HG03039 (cell line): Measurements from ENCODE around the gene ANKRD34A.
"Not testable (repeated sequence)": the region's sequence is repeated elsewhere in the genome, so short reads cannot be mapped to it uniquely, and the experiment has no call there.

Experiments used
- ATAC-seq: cut with Tn5 transposase; IDR thresholded peaks from one replicate; pipeline ENCODE4 v1.9.1; 2021; ENCODE audit warnings: mild to moderate bottlenecking, moderate library complexity; ENCODE audit not compliant: unreplicated experiment

The ANKRD34A gene

DNA sequence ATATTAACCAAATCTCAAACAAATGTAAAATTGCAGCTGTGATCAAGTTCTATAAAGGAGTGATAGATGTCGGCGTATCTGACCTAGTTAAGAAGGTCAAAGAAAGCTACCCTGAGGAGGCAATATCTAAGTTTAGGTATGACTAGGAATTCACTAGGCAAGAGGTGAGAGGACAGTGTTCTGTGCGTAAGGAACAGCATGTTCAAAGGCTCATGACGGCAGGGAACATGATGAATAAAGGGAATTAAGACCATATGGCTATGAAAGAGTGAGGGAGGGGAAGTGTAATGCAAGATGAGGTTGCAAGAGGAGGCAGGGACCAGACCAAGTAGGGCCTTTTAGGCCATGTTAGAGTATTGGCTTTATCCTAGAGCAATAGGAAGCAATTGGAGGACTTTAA is 15.2 kb downstream of the ANKRD34A start:
- no peak for ATAC-seq

DNA sequence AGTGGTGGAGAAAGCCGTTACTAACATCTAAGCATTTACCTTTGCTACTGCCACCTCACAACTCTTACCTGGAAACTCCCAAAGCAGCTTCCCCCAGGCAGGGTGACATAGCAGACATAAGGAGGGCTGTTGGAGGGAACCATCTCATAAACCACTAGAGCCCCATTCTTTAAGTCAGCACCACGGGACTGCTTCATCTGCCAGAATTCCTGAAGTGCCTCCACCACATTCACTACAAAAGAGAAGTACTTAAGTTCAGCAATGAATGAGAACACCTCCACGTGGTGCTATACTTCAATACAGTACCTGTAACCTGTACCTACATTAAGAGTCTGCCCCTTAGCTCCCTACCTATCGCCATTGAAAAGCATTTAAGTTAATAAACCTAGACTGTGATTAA is 16.8 kb downstream of the ANKRD34A start:
- no peak for ATAC-seq

- ATAC-seq = no peak
Measured at GRCh38 chr1:145946477-145946986, 17.8 kb downstream of the ANKRD34A start.

- no peak for ATAC-seq
Measured at GRCh38 chr1:145944532-145944931, 19.8 kb downstream of the ANKRD34A start.

- no peak for ATAC-seq
Measured at GRCh38 chr1:145942871-145943270, 21.5 kb downstream of the ANKRD34A start.

GRCh38 chr1:145942405-145942804 is 22.0 kb downstream of the ANKRD34A start:
- no peak for ATAC-seq

- no peak for ATAC-seq
Measured at GRCh38 chr1:145937436-145937835, 26.9 kb downstream of the ANKRD34A start.

DNA sequence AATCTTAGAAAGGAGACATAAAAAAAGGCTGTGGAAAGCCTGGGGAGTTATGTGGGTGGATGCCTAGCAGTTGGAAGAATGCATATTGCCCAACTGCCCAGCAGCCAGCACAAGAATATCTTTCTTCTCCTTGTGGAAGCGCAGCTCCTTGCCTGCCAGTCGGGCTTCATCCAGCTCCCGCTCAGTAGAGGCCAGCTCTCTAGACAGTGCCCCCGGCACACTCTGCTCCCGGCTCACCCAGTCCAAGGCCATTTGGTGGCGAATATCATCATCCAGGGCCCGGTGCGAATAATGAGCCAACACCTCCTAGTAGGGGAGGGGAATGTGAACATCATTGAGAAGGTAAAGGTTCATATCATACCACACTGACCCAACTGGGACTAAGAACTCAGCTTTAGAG is 28.1 kb downstream of the ANKRD34A start:
- no peak for ATAC-seq

GRCh38 chr1:145935708-145936107 is 28.7 kb downstream of the ANKRD34A start:
- no peak for ATAC-seq

DNA sequence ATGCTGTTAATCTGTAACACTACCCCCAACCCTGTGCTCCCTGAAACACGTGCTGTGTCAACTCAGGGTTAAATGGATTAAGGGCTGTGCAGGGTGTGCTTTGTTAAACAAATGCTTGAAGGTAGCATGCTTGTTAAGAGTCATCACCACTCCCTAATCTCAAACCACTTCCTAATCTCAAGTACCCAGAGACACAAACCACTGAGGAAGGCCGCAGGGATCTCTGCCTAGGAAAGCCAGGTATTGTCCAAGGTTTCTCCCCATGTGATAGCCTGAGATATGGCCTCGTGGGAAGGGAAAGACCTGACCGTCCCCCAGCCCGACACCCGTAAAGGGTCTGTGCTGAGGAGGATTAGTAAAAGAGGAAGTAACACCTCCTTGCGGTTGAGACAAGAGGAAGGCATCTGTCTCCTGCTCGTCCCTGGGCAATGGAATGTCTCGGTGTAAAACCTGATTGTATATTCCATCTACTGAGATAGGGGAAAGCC is 31.8 kb downstream of the ANKRD34A start:
- not testable (repeated sequence) for ATAC-seq

DNA sequence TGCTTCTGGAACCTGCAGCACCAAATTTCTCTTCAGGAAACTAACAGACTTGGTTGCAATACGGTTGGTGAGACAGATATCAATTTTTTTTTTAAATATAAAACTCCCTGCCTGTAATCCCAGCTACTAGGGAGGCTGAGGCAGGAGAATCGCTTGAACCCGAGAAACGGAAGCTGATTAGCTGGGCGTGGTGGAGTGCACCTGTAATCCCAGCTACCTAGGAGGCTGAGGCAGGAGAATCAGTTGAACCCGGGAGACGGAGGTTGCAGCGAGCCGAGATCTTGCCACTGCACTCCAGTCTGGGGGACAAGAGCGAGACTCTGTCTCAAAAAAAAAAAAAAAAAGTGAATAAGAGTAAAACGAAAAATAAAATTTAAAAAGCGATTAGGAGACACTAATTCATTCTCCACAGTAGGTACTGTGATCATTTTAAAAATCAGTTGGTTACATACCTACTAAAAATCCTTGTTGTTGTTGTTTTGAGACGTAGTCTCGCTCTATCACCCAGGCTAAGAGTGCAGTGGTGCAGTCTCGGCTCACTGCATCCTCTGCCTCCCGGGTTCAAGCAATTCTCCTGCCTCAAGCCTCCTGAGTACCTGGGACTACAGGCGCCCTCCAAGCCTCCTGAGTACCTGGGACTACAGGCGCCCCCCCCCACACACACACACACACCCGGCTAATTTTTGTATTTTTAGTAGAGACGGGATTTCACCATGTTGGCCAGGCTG is 36.3 kb downstream of the ANKRD34A start:
- ATAC-seq = no peak

DNA sequence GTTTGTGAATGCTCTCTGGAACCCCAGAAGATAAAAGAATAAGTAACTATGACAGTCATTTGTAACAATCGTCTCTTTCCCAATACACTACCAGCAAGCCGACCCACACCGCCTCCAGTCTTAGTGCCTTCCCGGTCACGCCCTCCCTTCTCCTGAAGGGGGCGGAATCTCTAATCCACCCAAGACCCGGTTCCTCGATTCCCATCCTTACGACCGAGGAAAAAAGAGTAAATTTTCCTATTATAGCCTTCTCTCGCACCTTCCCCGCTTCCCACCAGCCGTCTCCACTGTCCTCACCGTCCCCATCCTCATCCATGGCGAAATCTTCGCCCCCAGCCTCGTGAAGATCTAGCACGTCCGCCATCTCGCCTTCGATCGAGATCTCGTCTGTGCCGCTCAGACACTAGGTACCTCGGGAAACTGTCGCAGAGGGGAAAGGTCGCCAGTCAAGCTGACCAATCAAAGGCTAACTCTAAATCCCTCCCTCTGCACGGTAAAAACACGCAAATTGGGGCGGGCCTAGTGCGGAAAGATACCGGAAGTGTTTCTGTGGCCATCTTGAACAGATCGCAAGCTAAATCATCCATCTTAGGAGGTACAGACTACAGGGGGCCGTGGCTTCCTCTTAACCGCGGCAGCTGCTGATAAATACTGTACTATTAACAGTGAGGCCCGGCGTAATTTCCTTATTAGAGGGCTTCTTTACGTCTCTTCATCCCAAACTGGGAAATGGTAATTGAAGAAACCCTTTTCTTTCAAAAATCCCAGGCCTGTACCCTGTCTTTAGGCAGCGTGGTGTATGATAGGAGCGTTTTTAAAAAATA is 37.1 kb downstream of the ANKRD34A start, which contains the start of gene RBM8A:
TSS of gene RBM8A (minus strand) at position 422 of the 824 bp plus-strand sequence. CDS start at position 364, 58 bp downstream.
- peak; percentile 94 for ATAC-seq

DNA sequence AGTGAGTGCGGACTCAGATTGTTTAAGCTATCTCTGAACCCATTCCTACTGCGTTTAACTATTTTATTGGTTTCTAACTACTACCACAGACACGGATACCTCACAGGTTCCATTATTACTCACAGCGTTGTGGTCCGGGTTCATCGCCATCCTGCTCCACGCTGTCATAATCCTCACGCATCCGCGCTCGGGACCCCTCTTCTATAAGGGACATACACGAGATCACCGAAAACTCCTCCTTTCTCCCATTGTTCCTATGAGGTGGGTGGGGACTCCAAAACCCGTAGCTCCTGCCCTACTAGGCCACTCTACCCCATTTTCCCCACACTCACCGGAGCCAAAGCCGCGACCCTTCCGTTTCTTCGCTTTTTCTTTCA is 37.7 kb downstream of the ANKRD34A start:
- no peak for ATAC-seq

GRCh38 chr1:145922266-145922665 is 42.1 kb downstream of the ANKRD34A start:
- no peak for ATAC-seq

DNA sequence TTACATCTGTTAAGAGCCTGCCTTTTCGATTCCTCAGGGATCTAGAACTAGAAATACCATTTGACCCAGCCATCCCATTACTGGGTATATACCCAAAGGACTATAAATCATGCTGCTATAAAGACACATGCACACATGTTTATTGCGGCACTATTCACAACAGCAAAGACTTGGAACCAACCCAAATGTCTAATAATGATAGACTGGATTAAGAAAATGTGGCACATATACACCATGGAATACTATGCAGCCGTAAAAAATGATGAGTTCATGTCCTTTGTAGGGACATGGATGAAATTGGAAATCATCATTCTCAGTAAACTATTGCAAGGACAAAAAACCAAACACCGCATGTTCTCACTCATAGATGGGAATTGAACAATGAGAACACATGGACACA is 44.1 kb downstream of the ANKRD34A start:
- not testable (repeated sequence) for ATAC-seq

DNA sequence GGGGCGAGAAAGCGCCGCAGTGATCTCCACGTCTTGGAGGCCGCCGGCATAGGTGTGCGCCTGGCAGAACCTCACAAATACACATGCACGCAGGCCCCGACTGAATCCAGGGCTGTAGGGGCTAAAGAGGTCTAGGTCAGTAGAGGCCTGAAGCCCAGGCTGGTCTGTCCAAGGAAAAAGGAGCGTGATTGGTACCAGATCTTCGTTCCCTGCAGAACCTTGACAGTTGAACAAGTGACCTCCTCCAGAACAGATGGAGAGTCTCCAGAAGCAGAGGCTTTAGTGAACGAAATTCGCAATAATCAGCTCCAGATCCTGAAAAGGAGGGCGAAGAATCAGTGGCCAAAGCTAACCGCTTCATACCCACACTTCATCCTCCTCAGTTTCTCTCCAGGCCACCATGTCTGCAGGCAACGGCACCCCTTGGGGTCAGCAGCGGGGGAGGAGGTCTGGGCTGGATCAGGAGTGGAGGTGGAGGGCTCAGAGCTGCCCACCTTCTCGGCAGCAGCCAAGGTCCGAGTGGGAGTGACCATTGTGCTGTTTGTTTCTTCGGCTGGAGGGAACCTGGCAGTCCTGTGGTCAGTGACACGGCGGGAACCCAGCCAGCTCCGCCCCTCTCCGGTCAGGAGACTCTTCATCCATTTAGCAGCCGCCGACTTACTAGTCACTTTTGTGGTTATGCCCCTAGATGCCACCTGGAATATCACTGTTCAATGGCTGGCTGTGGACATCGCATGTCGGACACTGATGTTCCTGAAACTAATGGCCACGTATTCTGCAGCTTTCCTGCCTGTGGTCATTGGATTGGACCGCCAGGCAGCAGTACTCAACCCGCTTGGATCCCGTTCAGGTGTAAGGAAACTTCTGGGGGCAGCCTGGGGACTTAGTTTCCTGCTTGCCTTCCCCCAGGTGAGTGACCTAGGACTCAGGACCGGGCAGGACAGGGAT is 45.1 kb downstream of the ANKRD34A start:
- ATAC-seq = peak; percentile 74

- peak; percentile 78 for ATAC-seq
Measured at GRCh38 chr1:145918144-145918991, 46.0 kb downstream of the ANKRD34A start, which contains the start of gene PEX11B. Gene PEX11B, minus strand, starts transcription at chr1:145918717. Its CDS starts 29 bp downstream, at chr1:145918688.

DNA sequence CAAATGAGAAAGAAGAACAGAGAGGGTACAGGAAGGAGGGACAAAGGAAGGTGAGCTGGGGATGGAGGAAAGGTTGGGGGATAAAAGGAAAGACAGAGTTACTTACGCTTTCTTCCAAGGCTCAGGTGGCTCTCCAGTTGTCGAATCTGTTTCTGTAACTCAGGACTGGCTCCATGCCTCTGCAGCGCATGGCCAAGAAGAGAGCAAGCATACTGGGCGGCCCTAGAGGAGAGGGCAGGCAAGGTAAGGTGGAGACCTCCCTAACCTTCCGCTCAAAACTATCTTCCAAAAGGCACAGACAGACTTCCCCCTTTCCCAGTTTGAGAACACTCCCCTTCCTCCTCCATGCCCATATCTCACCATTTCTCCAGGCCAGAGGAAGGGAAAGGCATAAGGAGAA is 46.8 kb downstream of the ANKRD34A start:
- ATAC-seq = no peak

- ATAC-seq = no peak
Measured at GRCh38 chr1:145916745-145917144, 47.6 kb downstream of the ANKRD34A start.
